MV-4-11 (cell line): ENCODE measurements around the gene MRNIP.

Experiments used
- DNase-seq: peaks from one replicate; lab custom pipeline; 2025; lab: John Stamatoyannopoulos, UW

Gene MRNIP

GRCh38 chr5:179803651-179804554, 54.7 kb downstream of the MRNIP start:
- DNase-seq: peak; percentile 89

GRCh38 chr5:179802950-179803562, 55.6 kb downstream of the MRNIP start:
- no peak for DNase-seq

- DNase-seq: no peak
Observed at GRCh38 chr5:179802207-179802883, 56.3 kb downstream of the MRNIP start.

- DNase-seq: peak; percentile 42
Observed at GRCh38 chr5:179801304-179802206, 57.1 kb downstream of the MRNIP start.

DNA sequence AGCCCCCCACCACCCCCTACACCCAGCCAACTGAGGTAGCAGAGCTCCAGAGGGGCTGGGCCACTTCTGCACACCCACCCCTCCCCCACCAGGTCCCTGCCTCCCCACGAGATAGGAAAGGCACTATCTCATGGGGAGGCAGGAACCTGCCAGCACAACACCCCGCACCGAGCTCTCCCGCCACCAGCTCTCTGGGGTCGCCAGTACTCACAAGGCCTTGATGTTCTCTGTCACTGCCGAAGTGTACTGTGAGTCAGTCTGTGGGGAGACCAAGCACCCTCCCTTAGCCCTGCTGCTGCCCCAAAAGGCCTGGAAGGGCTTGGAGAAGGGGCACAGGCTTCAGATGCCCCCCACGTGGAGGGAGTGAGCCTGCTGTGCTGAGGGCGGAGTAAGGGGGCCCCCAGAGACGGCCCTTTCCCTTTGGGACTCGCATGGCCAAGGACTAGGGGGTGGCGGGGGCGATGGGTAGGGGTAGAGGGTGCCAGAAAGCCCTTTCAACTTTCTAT, 57.9 kb downstream of the MRNIP start:
- peak; percentile 38 for DNase-seq

GRCh38 chr5:179800071-179800695, 58.4 kb downstream of the MRNIP start:
- no peak for DNase-seq

DNA sequence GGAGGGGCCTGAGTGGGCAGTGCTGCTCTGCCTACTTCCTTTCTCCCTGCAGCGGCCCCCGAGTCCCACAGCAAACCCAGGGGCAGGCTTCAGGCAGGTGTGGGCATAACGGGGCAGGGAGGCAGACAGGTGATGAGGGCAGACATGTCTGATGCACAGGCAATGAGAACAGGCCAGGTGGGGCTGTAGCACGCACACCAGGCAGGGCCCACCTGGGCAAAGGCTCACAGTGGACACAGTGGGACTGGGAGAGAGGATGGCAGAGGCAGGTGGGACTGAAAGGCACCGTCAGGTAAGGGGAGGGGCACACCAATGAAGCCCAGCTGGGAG, 59.0 kb downstream of the MRNIP start:
- no peak for DNase-seq

DNA sequence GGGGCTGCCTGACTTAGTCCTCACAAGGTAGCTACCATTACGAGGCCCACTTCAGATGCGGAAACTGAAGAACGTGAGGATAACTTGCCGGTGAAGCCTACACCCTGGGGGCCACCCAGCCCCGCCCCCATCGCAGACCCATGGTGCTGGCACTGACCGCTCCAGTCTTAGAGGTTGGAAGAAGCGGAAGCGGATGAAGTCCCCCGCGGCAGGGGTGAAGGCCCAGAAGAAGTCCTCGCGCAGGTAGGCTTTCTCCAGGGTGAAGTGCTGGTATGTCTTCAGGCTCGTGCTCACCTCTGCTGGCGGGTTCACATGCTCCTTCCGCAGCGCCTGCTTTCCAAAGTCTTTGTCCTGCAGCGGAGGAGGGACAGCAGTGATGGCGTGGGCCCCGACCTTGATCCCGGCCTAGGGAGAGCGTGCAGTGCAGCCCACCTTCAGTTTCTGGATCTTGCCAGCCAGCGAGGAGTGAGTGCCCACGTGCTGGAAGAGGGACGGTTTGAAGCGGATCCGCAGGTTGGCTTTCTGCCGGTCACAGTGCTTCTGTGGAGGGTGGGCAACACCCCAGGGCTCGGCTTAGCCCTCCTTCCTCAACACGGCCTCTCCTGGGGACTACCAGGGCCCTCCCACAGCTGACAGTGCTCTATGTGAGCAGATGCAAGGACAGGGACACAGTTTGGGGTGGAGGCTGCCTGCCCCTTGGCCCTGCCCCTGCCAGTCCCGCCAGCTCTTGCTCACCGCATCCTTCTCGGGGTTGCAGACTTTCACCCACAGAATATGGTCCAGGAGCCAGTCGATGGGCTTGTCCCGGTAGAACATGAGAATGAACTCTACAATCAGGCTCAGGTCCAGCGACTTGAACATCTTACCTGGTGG, 59.6 kb downstream of the MRNIP start:
- no peak for DNase-seq

GRCh38 chr5:179798144-179798770, 60.4 kb downstream of the MRNIP start:
- DNase-seq: no peak

DNA sequence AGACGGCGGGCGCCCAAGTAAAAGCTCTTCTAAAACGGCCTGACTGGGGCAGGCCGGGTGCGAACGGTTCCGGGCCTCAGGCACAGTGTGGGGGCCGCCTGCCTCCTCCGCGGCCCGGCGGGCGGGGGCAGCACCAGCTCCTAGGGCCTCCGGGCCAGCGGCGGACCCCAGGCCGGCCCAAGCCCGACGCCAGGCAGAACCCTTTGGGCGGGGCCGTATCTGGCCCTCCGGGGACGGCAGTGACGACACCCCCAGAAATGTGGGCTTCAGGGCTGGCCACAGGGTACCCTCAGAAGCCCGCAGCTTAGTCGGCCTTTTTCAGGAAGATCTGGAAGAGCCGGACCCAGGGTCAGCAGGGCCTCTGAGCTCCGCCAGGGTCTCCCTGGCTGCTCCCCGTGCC, 60.9 kb downstream of the MRNIP start:
- DNase-seq: no peak

- DNase-seq: no peak
Observed at GRCh38 chr5:179796877-179797608, 61.6 kb downstream of the MRNIP start.

DNA sequence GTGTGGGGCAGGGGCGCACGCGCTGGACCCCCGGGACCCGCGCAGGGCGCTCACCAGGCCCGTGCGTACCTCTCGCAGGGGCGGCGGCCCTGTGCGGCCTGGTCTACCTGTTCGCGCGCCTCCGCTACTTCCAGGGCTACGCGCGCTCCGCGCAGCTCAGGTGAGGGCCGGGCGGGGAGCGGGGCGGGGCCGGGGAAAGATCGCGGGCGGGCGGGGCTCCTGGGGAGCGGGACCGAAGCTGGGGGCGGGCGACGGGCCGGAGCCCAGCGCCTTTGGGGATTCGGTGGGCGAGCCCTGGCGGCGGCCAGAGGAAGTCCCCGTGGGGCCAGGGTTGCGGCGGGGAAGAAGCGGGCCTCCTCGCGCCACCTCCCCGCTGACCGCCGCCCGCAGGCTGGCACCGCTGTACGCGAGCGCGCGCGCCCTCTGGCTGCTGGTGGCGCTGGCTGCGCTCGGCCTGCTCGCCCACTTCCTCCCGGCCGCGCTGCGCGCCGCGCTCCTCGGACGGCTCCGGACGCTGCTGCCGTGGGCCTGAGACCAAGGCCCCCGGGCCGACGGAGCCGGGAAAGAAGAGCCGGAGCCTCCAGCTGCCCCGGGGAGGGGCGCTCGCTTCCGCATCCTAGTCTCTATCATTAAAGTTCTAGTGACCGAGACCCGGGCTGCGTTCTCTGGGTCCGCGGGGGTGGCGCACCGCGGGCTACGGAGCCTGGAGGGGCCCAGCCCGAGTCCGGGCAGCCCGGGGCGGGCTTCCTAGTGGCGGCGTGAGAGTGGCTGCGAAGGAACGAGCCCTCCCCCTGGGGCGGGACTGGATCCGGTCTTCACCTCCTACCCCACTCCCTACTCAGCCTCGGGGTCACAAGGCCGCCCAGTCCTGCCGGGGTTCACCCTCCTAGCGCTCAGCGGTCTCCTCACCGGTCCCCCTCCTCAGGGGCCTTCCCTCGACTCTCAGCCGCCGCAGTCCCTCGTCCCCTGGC, 62.5 kb downstream of the MRNIP start:
- peak; percentile 79 for DNase-seq

- no peak for DNase-seq
Observed at GRCh38 chr5:179795049-179795862, 63.4 kb downstream of the MRNIP start.

DNA sequence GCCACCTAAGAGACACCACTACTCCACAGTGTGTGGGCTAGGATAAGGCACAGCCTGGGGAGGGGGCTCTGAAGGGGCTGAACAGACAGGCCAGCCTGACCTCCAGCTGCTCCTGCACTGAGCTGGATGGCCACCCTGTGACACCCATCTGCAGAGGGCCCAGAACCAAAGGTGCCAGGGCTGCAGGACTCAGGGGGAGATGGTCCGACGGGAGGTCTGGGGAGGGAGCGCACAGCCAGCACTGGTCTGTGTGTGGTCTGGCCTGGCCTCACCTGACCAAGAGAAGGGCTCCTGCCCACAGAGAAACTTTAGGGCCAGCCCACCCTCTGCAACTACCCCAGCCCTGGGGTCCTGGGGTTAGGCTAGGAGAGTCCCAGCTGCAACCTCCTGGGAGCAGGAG, 64.0 kb downstream of the MRNIP start:
- DNase-seq: no peak

DNA sequence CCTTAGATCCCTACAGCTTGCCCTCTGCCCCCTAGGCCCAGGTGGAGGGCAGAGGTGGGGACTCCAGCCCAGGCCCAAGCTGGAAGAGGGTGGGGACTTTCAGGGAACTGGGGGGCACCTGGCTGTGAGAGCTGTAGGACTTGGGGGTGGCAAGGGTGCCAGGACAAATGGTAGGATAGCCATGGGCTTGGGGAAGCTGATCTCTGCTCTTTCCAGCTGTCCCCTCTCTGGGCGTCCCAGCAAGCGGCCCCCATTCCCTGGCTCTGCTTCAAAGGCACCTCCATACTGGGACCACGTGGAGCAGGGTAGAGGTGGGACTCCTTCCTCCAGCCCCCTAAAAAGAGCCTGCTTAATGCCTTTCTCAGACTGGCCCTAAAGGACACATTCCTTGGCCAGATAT, 64.4 kb downstream of the MRNIP start:
- DNase-seq: no peak

- DNase-seq: peak; percentile 95
Observed at GRCh38 chr5:179793468-179794139, 65.0 kb downstream of the MRNIP start, which contains the start of gene LTC4S. TSS of gene LTC4S (plus strand) at chr5:179793986. CDS start at chr5:179794081, 95 bp downstream.
